ENCODE results near the gene SEC16A.

The SEC16A gene

DNA sequence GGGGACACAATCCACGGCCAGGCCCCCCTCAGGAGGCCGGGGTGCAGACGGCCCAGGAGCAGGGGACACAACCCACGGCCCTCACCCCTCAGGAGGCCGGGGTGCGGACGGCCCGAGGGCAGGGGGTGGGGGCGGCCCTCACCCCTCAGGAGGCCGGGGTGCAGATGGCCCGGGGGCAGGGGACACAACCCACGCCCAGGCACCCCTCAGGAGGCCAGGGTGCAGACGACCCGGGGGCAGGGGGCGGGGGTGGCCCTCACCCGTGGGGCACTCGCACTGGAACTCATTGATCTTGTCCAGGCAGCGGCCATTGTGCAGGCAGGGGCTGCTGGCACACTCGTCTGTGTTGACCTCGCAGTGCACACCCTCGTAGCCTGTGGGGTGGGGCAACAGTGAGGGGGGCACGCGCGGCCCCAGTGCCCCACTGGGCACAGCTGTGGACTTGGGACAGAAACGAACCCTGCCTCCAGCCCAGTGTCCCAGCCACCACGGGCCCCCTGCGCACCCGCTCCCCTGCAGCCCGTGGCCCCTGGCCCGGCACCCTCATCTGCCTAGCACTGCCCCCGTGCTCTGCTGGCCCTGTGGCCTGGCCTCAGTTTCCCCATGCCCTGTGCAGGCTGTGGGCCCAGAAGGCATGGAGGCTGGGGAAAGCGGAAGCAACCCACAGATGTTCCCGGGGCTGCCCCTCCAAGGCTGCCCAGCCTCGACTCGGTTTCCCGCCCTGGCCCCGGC, 34.3 kb upstream of the SEC16A start:
- no peak for DNase-seq

DNA sequence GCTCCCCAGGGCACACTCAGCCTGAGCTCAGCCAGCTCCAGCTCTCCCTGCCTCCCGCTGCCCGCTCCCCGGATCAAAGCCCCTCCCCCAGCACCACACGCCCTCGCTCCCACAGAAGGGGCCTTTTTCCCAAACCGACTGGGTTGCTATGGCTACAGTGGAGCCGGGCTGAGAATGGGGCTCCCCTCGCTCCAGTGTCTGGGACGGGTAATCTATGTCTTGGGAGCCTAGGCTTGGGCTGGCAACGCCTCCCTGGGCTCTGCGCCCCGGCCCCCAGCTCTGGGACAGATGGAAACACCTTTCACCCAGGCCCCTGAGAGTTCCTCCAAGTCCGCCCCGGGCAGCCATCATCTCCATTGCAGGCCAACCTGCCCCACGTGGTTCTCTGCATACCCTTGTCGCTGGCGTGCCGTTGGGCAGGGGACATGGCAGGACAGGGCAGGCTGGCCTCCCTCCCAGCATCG, 33.4 kb upstream of the SEC16A start:
- DNase-seq, result no peak

DNA sequence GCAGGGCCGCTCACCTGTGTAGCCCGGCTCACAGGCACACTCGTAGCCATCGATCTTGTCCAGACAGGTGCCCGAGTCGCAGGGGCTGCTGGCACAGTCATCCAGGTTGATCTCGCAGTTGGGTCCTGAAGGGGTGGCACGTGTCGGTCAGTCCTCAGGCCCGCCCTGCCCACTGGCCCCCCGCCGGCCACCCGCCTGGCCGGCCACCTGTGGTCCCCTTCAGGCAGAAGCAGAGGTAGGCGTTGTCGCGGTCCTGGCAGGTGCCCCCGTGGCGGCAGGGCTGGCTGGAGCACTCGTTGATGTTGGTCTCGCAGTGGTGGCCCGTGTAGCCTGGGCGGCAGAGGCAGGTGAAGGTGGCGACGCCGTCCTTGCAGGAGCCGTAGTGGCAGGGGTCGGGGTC, 32.4 kb upstream of the SEC16A start:
- no peak for DNase-seq

DNA sequence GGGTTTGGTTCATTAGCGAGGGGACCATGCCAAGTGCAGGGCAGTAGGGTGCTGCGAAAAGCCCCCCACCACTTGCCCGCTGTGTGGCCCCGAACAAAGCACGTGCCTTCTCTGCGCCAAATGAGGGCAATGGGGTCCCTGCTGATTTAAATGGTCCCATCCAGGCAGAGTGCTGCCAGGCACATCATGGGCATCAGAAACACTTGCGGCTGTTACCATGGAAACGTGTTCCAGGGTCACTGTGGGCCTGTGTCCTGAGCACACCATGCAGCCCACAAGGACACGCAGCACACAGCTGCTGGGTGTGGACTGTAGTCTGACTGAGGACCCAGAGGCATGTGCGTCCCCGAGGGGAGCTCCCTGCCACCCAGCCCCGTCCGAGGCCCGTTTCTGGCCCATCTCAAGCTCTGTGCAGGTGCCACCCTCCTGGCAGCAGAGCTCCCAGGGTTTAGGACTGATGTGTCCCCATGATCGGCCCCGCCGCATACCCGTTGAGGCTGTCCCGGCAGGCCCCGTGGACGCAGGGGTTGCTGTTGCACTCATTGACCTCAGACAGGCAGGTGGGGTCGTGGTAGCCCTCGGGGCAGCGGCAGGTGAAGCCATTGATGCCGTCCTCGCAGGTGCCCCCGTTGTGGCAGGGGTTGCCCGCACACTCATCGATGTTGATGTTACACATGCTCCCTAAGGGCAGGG, 31.3 kb upstream of the SEC16A start:
- DNase-seq, result no peak

DNA sequence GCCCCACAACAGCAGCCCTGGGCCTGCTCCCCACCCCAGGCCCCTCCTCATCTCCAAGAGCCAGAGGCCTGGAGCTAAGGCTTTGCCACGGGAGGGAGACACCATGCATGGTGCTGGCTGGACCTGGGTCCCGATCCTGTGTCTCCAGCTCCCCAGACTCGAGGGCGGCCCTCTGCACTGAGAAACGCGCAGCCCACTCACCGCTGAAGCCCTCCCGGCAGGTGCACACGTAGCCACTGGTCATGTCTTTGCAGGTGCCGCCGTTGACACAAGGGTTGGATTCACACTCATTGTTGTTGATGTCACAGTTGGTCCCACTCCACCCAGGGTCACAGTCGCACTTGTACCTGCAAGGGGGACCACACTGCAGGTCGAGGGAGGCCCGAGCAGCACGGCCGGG, 30.4 kb upstream of the SEC16A start:
- DNase-seq, result no peak

DNA sequence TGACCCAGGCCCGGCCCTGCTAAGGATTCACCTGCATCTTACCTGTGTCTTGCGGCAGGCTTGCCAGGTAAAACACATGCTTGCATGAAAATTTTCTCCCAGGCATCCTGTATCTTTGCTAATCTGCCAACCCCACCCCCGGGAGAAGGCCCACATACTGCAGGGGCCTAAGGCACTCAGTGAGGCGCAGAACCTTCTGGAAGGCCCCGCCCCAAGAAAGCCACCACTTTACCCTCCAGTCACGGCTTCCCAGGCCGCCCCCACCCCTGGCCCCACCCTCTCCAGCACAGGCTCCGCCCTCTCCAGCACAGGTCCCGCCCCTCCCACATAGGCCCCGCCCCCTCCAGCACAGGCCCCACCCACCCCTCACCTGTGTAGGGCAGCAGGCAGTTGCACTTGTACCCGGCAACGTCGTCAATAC, 29.8 kb upstream of the SEC16A start:
- DNase-seq, result no peak

DNA sequence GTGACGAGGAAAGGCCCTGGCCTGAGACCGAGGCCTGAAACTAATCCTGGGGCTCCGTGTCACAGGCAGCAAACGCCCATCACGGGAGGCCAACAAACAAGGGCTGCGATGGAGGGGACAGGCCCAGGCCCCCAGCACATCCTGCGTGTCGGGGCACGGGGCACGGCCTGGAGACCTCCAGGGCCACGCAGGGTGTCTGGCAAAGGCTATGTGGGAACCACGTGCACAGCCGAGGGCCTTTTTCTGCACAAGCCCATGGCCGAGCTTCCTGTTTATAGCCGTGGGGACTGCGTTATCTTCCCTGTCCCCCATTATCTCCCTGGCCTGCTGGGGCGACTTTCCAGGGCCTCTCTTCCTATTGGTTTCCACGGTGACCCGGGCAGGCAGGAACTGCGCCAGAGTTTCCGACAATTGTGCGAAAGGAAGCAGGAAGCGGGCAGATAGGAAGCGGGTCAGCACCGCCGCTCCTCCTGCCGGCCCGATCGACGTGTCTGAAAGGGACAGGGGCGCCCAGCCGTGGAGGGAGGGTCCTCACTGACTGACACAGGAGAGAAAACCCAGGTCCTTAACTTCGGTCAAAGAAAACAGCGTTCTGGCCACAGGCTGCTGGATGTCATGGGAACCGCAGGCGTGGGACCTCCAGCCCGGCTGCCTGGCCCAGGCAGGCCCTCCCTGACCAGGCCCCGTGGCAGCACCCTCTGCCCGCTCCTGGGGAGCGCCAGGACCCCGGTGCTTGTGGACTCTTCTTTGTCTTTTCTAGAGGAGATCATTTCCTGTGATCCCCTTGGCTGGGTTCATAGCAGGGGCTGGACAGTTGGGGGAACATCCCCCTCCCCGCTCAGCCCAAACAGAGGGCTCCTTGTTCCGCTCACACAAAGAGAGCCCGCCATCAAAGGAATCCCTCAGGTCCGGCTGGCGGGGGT, 29.1 kb upstream of the SEC16A start:
- no peak for DNase-seq

DNA sequence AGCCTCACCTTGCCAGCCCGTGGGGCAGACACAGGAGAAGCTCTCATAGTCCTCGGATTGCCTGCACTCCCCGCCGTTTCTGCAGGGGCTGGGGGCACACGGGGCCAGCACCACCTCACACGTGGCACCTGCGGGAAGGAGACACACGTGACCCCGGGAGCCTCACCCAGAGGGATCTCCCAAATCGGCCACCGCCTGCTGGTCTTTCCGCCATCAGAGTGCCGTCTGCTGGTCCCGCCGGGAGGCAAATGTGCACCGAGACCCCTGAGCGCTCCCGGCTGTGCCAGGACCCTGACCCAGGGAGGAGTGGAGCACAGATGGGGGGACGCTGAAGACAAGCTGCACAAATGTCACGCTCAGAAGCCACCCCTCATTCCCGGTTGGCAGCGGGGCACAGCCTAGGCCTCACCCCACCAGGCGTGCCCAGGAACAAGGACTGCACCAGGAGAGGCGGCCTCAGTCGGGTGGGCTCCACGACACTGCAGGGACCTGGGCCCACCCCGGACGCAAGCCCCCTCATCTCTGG, 28.4 kb upstream of the SEC16A start:
- DNase-seq, result no peak

DNA sequence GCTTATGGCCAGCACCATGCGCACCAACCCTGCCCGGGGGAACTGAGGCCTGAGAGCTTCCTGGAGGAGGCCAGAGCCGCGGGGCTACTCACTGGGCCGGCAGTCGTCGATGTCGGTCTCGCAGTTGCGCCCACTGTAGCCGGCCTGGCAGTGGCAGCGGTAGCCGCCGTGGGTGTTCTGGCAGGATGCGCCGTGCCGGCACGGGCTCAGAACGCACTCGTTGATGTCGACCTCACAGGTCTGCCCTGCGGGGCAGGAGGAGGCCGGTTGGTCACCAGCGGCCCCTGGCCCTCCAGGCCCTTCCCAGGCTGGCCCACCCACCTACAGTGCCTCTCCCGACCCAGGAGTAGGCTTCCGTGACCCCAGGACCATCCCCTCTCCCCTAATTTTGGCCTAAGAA, 27.7 kb upstream of the SEC16A start:
- no peak for DNase-seq

DNA sequence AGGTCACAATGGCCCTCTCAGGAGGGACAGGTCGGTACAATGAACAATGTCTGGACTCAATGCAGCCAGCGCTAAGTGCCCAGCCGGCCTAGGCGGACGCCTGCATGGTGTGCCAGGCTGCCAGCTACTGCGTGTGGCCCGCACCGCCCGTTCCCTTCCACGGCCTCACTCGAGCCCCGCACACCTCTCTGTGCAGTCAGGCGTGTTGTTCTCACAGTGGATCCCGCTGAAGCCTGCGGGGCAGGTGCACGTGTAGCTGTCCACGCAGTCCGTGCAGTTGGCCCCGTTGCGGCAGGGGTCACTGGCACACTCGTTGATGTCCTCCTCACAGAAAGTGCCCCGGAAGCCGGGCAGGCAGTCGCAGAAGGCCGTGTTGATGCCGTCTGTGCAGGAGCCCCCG, 26.7 kb upstream of the SEC16A start:
- no peak for DNase-seq

DNA sequence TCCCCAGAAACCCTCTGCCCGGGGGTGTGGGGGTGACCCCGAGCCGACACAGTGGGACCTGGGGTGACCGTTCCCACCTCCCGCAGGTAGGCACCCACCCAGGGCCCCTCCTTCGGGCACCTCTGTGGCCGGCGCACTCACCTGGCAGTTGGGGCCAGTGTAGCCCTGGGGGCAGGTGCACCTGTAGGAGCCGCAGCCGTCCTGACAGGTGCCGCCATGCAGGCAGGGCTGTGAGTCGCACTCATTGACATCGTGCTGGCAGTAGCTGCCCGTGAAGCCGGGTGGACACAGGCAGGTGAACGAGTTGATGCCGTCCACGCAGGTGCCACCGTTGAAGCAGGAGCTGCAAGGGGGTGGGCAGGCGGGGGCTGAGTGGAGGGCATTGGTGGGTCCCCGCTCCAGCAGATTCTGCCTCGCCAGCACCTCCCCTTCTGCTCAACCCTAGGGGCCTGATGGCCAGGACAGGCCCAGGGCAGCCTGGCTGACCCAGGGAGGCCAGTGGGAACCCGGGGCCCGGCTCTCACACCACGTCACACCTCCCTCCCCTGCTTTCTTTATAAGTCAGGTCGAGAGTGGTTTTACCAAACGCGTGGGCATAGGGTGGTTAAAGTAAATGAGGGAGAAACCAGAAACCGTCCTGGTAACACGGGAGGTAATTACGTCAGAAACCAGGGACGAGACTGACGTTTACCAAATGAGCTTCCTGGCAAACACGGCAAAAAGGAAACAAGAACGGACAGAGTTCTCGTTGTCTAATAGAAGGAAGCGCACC, 26.1 kb upstream of the SEC16A start:
- no peak for DNase-seq

DNA sequence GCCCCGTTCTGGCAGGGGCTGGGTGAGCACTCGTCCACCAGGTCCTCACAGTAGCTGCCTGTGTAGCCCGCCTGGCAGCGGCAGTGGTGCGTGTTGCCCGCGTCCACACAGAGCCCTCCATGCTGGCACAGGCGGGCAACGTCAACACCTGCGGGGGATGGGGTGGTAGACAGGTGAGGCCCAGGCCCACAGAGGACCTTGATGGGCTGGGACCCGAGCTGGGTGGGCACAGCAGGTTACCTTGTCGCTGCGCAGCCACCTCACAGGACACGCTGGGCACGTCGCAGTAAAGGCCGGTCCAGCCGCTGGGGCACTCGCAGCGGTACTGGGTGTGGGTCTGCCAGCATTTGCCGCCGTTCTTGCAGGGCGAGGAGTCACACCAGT, 25.1 kb upstream of the SEC16A start:
- no peak for DNase-seq

DNA sequence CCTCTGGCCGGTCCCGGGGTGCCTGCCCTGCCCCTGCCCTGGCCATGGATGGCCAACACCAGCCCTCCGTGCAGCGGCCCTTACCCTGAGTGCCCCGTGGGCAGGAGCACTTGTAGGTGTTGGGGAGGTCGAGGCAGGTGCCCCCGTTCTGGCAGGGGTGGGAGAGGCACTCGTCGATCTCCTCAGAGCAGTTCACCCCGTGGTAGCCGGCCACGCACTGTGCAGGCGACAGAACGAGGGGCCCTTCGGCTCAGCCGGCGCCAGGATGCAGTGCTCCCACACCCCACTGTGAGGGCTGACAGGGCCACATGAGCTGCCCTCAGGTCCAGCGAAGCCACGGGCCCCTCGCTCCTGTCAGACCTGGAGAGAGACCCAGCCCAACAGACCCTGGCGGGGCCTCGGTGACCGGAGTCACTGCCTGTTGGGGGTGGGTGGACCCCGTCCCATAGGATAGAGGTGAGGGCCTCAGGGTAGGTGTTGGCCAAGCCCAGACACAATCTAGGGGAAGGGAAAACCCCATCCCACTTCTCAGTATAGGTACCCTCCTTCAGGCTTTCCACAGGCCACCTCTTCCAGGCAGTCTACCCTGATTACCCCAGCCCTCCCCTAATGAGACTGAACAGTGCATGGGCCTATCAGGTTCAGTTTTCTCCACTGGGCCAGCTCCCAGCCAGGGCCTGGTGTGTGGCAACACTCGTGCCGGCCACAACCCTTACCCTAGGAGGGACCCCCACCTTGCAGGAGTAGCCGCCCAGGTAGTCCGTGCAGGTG, 24.6 kb upstream of the SEC16A start:
- no peak for DNase-seq

DNA sequence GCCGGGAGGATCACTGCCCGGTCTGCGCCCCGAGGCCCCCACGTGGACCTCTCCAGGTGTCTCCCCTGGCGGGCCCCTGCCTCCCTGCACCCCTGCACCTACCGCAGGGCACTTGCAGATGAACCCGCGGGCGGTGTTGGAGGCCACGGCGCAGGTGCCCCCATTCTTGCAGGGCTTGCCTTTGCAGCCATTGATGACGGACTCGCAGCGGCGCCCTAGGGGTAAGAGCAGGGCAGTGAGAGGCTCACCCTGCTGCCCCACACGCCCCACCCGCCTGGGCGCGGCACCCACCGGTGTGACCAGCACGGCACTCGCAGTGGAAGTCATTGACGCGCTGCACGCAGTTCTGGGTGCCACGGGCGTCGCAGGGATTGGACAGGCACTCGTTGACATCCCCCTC, 23.6 kb upstream of the SEC16A start:
- no peak for DNase-seq

DNA sequence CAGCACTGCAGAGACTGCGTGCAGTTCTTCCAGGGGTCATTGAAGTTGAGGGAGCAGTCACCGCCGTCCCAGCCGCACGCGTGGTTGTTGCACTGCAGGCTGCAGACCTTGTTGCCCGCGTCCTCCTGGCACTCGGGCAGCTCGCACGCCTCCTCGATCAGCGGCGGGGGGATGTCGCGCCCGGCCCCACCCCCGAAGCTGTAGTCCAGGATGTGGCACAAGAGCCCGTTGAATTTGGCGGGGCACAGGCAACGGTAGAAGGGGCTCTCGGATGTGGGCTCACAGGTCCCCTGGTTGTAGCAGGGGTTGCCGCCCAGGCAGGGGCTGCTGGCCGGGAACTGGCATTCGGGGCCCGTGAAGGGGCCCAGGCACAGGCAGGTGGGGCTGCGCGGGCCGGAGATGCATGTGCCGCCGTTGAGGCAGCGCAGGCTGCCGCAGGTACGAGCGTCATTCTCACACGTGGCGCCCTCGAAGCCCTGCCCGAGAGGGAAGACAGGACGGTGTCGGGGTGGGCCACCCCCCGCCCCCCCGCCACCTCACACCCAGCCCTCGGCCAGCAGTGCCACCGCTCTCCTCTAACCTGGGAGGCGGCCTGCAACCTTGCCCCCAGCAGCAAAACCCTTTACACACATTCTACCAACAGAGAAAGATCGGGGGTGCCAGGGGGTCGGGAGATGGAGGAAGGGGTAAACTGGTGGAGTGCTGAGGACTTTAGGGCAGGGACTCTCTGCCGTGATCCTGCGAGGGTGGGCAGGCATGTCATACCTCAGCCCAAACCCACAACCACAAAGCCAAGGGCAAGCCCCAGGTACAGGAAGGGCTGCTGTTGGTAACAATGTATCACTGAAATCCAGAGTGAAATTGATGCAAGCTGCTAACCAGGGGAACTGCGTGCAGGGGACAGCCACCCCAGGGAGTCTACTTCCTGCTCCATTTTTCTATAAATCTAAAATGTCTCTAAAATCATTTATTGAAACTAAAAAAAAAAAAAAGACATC, 22.9 kb upstream of the SEC16A start:
- DNase-seq, result no peak

DNA sequence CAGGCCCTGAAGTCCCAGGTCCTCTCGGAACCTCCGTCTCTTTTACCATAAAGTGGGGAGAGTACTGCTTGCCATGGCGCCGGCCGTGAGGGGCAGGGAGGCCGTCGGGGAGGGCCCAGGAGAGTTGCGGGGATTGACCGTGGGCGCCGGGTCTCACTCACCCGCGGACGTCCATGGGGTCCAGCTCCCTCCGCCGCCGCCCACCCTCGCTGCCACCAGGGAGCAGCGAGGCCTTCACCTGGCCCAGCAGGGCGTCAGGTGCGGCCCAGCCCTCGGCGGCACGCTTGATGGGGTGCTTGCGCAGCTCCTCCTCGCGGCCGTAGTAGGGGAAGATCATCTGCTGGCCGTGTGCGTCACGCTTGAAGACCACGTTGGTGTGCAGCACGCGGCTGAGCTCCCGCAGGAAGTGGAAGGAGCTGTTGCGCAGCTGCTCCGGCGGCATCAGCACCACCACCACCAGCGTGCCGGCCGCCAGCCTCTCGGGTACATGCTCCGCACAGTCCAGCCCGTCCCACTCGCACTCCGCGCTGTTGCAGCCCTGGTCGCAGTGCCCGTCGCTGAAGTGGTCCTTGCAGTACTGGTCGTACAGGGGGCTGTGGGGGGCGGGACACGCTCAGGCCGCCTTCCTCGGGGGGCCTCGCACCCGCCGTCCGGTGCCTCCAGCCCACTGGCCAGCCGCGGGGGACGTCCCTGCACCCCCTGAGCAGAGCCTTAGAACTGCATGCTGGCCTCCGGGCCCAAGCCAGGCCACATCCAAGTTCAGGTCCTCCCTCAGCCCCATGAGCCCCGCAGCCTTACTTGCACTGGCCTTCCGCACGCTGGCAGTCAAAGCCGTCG, 21.9 kb upstream of the SEC16A start:
- no peak for DNase-seq

DNA sequence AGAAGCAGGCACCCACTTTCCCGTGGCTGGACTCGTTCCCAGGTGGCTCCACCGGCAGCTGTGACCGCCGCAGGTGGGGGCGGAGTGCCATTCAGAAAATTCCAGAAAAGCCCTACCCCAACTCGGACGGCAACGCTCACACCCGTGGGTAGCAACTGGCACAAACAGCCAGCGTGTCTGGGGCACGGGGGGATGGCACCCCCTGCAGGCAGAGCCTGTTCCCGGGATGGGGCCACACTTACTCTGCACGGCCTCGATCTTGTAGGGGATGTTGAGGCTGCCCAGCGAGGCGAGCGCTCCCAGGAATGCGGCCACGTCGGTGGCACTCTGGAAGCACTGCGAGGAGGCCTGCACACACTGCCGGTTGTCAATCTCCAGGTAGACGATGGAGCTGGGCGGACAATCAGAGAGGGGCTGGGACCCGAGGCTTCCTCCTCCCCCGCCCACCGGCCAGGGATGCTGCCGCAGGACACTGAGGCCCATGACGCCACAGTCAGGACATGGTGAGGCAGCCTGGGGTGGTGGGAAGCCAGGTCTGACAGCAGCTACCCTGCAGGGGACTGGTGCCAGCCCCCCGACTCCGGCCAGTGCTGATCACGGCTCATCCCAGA, 20.2 kb upstream of the SEC16A start:
- no peak for DNase-seq

DNA sequence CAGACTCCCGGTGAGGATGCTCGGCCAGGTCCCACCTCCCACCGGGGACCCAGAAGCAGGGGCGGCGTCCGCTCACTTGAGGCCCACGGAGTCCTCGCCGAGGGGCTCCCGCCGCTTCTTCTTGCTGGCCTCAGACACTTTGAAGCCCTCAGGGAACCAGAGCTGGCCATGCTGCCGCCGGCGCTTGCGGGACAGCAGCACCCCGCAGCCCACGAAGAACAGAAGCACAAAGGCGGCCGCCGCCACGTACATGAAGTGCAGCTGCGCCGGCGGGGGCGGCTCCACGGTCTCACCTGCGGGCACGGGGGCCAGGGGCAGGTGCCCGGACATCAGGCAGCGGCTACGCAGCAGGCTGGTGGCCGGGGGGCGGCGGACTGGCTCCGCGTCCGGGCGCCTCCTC, 19.4 kb upstream of the SEC16A start:
- DNase-seq, result no peak

DNA sequence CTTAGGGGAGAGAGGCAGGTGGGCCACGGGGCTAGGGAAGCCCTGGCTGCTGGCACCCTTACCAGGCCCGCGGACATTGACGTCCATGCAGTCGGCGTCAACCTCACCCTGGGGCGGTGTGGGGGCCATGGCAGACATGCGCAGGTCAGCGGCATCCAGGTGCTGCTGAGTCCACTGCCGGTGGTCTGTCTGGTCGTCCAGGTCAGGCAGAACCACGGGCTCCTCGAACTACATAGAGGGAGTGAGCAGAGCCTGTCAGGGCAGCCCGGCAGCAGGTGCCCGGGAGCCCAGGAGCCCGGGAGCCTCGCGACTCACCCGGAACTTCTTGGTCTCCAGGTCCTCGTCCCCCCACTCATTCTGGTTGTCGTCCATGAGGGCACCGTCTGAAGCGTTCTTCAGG, 18.8 kb upstream of the SEC16A start:
- DNase-seq, result no peak
